CD4-positive, alpha-beta T cell treated with Interleukin-12 subunit alpha and Interleukin-12 subunit beta, for 1 hour (primary cell): Measurements from ENCODE around the gene MYCN.
A peak's percentile ranks its signal among the peaks of the same experiment; 100 is the strongest.

ENCODE experiments used
- DNase-seq: peaks from one replicate; pipeline ENCODE4 v3.0.0-alpha.2; 2020

Gene MYCN

DNA sequence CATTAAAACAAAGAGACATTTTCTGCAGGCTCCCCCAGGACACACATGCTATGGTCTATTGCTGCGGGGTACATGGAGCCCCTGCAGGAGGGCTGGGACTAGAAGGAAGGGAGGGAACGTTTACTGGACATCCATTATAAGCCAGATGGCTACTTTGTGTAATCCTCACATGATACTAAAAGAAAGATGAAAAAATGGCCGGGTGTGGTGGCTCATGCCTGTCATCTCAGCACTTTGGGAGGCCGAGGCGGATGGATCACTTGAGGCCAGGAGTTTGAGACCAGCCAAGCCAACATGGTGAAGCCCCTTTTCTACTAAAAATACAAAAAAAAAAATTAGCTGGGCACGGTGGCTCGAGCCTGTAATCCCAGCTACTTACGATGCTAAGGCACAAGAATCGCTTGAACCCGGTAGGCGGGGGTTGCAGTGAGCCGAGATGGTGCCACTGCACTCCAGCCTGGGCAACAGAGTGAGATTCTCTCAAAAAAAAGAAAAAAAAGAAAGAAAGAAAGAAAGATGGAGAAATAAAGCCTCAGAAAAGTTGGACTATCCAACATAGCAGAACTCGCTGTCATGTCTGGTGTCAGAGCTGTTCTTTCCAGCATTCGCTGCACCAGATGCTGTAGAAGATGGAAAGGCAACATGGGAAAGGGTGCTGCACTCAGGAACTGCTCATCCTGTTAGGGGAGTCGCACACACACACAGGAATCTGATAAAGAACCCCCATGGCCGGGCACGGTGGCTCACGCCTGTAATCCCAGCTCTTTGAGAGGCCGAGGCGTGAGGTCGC lies 7.8 kb upstream of the MYCN start:
- DNase-seq: no peak

DNA sequence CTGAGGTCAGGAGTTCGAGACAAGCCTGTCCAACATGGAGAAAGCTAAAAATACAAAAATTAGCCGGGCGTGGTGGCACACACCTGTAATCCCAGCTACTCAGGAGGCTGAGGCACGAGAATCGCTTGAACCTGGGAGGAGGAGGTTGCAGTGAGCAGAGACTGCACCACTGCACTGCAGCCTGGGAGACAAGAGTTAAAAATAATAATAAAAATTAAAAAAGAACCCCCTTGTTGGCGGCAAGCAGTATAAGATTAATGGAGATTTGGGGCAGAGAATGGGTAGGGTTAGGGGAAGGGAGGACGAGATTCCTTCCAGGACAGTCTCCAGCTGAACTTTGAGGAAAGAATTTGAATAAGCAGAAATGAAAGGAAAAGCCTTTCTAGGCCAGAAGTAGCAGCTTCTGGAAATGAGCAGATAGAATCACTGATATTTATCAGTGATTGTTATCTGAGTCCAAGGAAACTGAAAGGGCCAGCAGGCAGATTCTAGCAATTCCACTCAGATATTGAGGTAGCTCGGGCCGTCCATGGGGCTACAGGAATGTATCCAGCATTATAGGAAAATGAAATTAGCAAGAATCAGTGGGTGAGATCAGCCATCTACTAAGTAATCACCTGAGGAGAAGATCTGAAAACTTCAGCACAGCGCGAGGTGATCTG lies 7.0 kb upstream of the MYCN start:
- no peak for DNase-seq

DNA sequence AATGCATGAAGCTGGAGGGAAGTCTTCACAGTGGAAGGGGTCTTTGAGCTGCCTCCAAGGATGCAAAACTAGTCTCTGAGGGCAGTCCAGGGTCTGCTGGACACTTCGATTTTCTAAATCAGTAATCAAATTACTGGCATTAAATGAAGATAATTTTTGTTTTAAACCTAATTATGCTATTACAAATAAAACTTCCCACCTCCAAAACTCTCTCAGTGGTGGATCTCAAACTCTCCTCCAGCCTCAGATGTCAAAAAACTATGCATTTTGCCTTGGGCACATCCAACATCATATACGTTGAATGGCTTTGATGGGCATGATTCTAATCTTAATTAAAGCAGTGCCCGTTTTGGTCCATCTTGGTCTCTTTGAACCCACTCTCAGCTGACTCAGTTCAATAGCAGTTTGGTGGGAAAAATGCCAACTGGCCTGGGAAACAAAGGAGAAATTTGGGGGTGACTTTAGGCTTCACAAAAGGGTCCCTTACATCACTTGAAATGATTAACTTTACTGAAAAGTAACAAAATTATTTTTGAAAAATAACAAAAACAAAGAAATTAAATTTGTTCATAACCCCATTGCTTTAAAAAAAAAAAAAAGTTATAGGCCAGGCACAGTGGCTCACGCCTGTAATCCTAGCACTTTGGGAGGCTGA lies 5.9 kb upstream of the MYCN start:
- no peak for DNase-seq

DNA sequence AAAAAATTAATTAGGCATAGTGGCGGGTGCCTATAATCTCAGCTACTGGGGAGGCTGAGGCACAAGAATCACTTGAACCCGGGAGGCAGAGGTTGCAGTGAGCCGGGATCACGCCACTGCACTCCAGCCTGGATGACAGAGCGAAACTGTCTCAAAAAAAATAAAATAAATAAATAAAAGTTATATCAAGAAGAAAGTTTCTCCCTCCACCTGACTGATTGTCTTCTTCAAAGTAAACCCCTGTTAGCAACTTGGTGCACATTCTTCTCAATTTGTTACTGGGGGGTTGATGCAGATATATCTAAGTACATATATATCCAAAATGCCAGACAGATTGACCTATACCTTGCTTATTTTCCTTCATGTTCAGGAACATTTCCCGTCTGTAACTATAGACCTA lies 5.2 kb upstream of the MYCN start:
- DNase-seq: no peak

DNA sequence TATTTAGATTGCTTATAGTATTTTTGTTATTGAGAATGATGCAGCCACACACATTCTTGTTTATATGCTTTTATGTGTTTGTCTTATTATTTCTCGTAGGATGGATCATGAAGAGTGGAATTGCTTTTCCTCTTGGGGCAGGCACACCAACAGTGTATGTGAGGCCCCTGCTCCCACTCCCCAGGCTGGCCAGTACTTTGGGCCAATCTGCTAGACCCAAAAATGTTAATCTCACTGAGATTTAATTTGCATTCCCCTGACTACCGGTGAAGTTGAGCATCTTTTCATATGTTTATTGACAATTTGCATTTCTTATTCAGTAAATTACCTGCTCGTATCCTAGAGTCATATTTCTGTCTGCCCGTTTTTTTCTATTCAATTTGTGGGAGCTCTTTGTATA lies 4.7 kb upstream of the MYCN start:
- no peak for DNase-seq

DNA sequence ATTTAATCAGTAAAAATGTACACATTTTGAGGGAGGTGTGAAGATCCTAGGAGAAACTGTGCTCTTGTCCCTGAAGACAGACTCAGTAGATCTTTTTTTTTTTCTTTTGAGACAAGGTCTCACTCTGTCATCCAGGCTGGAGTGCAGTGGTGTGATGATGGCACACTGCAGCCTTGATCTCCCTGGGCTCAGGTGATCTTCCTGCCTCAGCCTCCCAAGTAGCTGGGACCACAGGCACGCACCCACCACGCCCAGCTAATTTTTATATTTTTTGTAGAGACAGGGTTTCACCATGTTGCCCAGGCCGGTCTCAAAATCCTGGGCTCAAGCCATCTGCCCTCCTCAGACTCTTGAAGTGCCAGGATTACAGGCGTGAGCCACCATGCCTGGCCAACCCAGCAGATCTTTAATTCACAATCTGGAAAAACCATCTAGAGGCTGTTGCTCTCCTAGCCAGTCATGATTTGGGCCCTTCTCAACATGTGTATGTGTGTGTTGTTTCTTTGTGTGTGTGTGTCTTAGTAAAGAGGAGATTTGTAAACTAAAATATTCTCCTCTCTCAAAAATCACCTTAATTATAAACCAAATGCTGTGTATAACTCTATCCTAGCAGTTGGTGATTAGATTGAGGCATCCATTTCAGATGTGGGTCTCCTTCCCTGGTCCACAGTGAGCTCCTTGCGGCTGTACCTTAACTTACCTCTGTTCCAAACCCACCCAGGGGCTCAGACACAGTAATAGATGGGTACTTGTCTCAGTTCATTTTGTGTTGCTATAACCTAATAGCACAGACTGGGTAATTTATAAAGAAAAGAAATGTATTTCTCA lies 3.9 kb upstream of the MYCN start:
- no peak for DNase-seq

DNA sequence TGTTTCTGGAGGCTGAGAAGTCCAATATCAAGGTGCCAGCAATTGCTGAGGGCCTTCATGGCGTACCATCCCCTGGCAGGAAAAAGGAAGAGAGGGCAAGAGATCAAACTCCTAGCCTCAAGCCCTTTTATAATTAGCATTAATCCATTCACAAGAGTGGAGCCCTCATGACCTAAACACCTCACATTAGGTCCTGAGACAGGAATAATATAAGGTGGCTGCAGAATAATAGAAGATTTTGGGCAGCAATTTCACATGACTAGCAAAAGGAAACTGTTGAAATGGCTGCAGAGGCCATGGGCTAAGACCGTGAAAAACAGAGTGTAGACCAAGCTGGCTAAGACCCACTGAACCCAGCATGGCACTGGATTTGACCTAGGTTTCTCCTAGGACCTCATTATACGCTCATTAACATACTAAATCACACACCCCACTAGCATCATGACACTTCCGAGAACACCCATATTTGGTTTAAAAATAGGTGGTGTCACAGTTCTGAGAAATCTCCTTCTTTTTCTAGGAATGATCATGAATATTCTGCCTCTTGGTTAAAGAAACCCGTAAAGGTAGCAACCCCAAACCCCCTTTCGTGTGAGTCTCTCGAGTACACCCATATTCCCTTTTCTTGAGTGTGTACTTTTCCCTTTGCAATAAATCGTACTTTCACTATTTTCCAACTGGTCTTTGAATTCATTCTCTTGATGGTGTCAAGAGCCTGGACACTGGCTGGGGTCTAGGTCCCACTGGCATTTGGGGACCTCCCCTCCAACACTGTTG lies 3.1 kb upstream of the MYCN start:
- no peak for DNase-seq

DNA sequence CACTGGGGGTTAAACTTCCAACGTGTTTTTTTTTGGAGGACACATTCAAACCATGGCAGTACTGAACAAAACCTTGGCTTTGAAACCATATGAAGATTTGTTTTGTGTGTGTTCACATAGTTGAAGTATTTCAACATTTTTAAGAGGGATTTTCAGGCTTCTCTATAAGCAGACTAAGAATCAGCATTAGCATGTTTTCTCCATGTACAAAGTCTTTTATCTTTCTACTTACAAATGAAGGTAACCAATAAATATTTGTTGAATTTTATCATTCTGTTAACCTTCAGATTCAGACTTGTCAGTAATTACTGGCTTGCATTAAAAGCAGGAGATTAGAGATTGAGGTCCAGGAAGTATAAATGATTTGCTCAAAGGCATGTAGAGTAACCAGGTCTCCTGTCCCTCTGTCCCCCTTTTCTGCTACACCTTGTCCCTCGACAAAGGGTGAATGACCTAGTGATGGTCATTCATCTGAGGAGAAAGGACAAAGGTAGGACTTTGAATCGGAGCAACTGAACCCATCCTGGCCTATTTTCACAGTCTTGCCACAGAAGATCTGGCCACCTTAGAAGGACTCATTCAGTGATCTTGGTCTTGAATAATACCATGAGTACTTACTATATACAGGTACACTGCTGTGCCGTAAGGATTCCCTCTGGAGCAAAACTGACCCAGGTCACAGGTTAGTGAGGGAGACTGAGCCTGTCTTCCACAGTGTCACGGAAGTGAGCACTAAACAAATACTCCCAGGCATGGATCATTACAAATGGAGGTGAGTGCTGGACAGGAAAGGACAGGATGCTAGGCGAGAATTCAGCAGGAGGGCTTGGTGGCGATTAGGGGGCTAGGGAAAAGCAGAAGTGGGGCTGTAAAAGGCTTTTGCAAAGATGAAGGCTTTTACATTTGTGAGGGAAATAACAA lies 2.2 kb upstream of the MYCN start:
- DNase-seq: no peak

DNA sequence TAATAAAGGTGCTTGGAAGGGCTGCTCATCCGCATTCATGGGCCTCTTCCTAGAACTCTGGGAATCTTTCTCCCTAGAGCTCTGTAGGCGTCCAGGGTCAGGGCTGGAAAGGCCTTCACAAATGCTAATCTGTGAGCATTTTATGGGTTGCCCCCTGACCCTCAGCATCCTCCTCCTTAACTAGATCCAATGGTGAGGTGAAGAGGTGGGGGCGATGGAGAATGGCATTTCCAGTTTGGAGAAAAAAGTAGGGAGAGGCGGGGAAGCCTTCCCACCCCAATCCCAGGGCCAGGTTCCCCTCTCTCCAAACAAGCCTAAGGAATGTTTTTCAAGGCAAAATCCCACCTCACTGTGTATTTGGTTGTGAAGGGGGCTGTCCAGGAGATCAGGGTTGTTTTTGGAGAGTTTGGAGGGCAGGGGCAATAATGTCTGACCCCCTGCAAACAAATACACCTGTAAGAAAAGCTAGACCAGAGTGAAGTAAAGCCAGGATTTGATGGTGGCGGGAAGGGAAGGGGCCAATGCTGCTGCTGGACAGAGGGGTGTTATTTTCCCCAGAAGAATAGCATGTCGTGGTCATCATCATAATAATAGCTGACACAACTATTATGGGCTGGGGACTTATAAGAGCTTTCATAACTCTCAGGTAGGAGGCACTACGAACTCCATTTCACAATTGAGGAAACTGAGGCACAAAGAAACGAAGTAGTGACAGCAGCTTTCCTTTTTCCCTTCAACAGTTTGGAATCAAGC lies 1.4 kb upstream of the MYCN start:
- no peak for DNase-seq

DNA sequence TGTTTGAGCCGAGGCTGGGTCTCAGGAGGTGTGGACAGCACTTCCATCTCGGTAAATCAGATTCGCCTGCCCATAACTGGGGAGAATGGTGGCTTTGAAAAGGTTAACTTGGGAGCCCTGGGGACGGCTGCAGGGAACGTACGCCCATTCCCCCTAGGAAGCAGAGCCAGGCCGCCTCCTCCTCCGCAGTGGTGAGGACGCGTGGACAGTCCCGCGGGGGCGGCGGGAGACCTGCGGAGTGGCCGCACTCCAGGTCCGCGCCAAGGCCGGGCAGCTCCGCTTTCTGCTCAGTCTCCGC lies 845 bp upstream of the MYCN start:
- DNase-seq: peak; percentile 9

DNA sequence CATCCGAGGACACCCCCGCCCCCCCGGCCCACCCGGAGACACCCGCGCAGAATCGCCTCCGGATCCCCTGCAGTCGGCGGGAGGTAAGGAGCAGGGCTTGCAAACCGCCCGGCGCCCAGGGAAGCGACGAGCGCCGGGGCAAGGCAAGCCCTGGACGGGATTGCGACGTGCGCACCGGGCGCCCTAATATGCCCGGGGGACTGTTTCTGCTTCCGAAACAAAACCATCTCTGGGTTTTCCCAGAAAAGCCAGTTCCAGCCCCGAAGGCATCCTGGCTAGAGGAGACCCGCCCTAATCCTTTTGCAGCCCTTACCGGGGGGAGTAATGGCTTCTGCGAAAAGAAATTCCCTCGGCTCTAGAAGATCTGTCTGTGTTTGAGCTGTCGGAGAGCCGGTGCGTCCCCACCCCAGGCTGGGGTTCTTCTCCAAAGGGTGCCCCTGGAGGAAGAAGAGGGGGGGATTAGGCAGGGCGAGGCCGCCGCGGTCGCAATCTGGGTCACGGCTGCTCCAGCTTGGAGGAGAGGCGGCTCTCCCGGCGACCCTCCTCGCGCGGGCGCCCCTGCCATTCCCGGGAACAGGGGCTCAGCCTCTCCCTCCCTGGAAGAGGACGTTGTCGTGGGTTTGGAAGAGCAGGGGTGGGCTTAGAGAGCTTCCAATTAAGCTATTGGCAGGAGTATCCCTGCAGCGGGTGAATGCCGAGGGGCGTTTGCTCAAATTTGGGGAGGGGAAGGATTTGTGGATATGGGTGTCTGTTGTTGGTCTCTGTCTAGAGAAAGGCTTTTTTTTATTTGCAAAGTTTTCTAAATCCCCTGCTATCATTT lies 521 bp downstream of the MYCN start:
- no peak for DNase-seq

DNA sequence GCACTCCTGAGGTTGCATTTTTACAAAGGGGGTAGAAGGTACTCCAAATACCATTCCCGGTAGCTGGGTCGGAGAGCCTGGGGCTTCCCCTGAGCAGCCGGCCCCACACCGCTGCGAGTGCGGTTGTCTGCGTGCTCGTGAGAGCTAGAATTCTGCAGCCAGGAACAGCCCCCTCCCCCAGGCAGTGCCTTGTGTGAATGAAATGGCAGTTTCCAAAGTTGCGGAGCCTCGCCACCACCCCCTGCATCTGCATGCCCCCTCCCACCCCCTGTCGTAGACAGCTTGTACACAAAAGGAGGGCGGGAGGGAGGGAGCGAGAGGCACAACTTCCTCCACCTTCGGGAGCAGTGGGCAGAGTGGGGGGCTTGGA lies 1.1 kb downstream of the MYCN start:
- no peak for DNase-seq

DNA sequence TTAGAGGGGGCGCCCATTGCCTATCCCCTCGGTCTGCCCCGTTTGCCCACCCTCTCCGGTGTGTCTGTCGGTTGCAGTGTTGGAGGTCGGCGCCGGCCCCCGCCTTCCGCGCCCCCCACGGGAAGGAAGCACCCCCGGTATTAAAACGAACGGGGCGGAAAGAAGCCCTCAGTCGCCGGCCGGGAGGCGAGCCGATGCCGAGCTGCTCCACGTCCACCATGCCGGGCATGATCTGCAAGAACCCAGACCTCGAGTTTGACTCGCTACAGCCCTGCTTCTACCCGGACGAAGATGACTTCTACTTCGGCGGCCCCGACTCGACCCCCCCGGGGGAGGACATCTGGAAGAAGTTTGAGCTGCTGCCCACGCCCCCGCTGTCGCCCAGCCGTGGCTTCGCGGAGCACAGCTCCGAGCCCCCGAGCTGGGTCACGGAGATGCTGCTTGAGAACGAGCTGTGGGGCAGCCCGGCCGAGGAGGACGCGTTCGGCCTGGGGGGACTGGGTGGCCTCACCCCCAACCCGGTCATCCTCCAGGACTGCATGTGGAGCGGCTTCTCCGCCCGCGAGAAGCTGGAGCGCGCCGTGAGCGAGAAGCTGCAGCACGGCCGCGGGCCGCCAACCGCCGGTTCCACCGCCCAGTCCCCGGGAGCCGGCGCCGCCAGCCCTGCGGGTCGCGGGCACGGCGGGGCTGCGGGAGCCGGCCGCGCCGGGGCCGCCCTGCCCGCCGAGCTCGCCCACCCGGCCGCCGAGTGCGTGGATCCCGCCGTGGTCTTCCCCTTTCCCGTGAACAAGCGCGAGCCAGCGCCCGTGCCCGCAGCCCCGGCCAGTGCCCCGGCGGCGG lies 1.7 kb downstream of the MYCN start:
- DNase-seq: no peak

DNA sequence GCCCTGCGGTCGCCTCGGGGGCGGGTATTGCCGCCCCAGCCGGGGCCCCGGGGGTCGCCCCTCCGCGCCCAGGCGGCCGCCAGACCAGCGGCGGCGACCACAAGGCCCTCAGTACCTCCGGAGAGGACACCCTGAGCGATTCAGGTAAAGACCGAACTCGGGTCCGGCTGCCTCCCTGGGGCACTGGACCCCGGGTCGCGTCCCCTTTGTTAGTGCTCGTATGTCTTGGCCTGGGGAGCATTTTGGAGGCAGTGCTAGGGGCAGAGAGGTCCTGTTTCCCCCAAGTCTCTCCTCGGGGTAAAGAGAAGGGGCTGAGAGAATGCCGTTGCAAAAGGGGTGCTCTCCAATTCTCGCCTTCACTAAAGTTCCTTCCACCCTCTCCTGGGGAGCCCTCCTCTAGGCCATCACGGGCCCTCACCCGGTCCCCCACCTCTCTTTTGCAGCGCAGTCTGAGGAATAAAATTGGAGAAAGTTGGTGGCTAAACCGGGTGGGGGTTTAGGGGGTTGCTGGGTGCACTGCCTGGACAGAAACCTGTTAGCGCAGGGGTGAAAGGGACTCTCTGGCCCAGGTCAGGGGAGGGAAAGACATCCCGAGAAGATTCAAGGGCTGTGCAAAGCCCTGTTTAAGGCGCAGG lies 2.5 kb downstream of the MYCN start:
- DNase-seq: no peak

DNA sequence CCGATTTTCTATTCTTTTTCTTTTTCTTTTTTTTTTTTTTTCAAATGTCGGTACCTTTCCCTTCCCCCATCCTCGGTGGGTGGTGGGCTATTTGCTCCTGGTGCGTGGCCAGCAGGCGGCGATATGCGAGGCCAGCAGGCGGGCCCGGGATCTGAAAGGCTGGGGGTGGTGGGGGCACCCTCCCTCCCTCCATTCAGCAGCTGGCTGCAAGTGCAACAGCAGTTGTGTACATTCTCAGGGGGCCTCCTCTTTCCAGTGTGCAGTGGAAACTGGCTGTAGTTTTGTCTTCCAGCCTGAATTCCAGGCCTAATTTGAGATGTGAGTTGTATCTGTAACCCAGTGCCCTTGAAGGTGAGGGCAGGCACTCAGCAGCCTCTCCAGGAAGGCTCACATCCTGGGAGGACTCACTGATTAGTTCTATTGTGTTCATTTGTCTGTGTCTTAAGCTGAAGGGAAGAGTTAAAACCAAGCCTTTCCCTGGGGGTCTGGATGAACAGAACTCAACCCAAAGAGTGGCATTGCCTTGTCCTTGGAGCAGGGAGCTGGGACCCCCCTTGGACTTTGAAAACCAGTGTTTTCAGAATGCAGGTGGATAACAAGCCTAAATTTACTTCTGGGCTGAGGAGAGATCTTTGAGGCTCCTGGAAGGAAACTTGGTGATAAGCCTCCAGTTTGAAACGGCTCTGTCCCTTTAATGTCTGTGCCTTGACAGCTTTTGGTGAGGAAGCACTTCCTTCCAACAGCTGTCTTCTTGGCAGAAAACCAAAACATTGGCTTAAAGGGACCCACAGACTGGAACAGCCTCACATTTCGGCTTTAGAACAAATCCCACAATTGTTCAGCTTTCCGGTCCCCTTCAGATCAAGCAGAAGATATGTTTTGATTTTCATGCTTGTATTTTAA lies 3.3 kb downstream of the MYCN start:
- DNase-seq: no peak

DNA sequence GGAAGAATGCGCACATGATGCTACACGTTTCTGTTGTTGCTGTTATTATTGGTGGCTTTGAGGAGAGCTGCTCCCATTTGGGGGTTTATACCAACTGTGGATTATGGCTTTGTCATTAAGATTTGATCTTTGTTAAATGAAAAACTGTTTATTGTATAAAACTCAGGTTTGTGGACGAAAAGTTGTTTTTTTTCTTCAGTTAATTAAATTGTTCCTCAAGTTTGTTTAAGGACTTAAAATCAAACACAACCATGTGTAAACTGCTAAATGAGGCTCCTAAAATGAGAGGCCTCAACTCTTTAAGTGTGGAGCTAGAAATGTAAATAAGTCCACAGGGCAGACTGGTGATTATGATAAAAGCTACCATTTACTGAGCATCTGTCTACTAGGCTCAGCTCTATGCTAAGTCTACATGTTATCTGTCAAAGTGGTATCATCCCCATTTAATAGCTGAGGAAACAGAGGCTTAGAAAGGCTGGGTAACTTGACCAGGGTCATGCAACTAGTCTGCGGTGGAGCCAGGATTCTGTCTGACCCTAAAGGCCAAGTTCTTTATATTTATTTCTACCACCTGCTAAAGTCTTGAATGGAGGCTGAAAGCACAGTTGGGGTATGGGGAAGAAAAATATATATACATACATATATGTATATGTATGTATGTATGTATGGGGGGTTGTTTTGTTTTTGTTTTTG lies 4.1 kb downstream of the MYCN start:
- DNase-seq: no peak
